H1 (cell line): ENCODE data around the gene RTKN.

Experiments used
- CEBPB ChIP-seq: IDR thresholded peaks from 2 replicates; pipeline ENCODE4 v1.6.1; 2012; ENCODE audit warnings: low read depth, low read length
- EZH2 ChIP-seq: fragments of 200-600 bp; sonication (generic); IDR thresholded peaks from 2 replicates; pipeline ENCODE4 v1.7.1; 2012; ENCODE audit warnings: low read depth, mild to moderate bottlenecking, moderate library complexity, low read length, inconsistent platforms; ENCODE audit not compliant: severe bottlenecking
- RNF2 ChIP-seq: fragments of 200-900, 300-1000 bp; sonication (generic); IDR thresholded peaks from 2 replicates; pipeline ENCODE4 v1.7.1; 2016; ENCODE audit warnings: borderline replicate concordance, low read depth, mild to moderate bottlenecking, antibody characterized with exemption, low read length; ENCODE audit not compliant: poor library complexity, severe bottlenecking; ENCODE audit errors: missing control alignments
- SP1 ChIP-seq: IDR thresholded peaks from 2 replicates; pipeline ENCODE4 v1.6.1; 2011; ENCODE audit warnings: low read depth, low read length
- SUZ12 ChIP-seq: fragments of 200-600 bp; sonication (generic); IDR thresholded peaks from 2 replicates; pipeline ENCODE4 v1.6.1; 2012; ENCODE audit warnings: mild to moderate bottlenecking, inconsistent platforms, low read length, moderate library complexity, mixed read lengths
- TBP ChIP-seq: IDR thresholded peaks from 2 replicates; pipeline ENCODE4 v1.6.1; 2011; ENCODE audit warnings: low read depth, low read length, improper control_type of control experiment
- YY1 ChIP-seq: IDR thresholded peaks from 2 replicates; pipeline ENCODE4 v1.6.1; 2011; ENCODE audit warnings: low read depth, mild to moderate bottlenecking, low read length
- TF ChIP-seq, protein P1 (sequence below), 3 experiments: IDR thresholded peaks; 1 replicate in 2 of 3; 2 replicates in 1 of 3; pipeline versions ENCODE4 v1.5.1 to v1.6.1; 2011; ENCODE audit warnings: low read length in 3 of 3, mild to moderate bottlenecking in 3 of 3, inconsistent platforms in 2 of 3, low read depth in 1 of 3, moderate library complexity in 1 of 3; ENCODE audit not compliant: insufficient read depth in 1 of 3; ENCODE audit errors: control extremely low read depth in 1 of 3

- no peak for TF ChIP-seq EZH2
- TF ChIP-seq TBP: no peak
- TF ChIP-seq RNF2: no peak
- TF ChIP-seq YY1: no peak
- TF ChIP-seq, protein P1, sequence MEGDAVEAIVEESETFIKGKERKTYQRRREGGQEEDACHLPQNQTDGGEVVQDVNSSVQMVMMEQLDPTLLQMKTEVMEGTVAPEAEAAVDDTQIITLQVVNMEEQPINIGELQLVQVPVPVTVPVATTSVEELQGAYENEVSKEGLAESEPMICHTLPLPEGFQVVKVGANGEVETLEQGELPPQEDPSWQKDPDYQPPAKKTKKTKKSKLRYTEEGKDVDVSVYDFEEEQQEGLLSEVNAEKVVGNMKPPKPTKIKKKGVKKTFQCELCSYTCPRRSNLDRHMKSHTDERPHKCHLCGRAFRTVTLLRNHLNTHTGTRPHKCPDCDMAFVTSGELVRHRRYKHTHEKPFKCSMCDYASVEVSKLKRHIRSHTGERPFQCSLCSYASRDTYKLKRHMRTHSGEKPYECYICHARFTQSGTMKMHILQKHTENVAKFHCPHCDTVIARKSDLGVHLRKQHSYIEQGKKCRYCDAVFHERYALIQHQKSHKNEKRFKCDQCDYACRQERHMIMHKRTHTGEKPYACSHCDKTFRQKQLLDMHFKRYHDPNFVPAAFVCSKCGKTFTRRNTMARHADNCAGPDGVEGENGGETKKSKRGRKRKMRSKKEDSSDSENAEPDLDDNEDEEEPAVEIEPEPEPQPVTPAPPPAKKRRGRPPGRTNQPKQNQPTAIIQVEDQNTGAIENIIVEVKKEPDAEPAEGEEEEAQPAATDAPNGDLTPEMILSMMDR (IDR thresholded peaks at IDR 0.05; ENCODE audit: control extremely low read depth in 1 of 3, insufficient read depth in 1 of 3, low read depth in 1 of 3, low read length in 3 of 3): no peak
- no peak for TF ChIP-seq CEBPB
- no peak for TF ChIP-seq SUZ12
- TF ChIP-seq SP1: no peak
Observed at GRCh38 chr2:74439373-74439772, 2.4 kb downstream of the RTKN start.
